ENCODE results near the gene GSG1.

- TF ChIP-seq YY1 (IDR thresholded peaks at IDR 0.05; ENCODE audit: insufficient read depth, insufficient read length): no peak
- no peak for TF ChIP-seq ZNF274 (IDR thresholded peaks at IDR 0.05; ENCODE audit: low read depth, low read length)
Observed at GRCh38 chr12:13119826-13120225, 16.4 kb upstream of the GSG1 start.
